Forelimb muscle (tissue), 1 donor: Measurements from ENCODE around the gene ZNF689. TPM values are rescaled to one million over a fixed set of nuclear protein-coding genes. Genes with fewer than 3 reads are reported as not detected.
"Not testable (repeated sequence)": the region's sequence is repeated elsewhere in the genome, so short reads cannot be mapped to it uniquely, and the experiment has no call there.

Source experiments
- DNase-seq: peaks from one replicate; pipeline ENCODE4 v3.0.0-alpha.2; 2013; ENCODE audit warnings: low read depth
- polyA plus RNA-seq: library from polyadenylated mRNA; unstranded; fragments of 120-200 nt; gene quantifications from one replicate; pipeline ENCODE4 v1.2.1, GENCODE V29; 2013; ENCODE audit not compliant: insufficient read length

The ZNF689 gene
- polyA plus RNA-seq, 1 donor: 6.6 TPM

DNA sequence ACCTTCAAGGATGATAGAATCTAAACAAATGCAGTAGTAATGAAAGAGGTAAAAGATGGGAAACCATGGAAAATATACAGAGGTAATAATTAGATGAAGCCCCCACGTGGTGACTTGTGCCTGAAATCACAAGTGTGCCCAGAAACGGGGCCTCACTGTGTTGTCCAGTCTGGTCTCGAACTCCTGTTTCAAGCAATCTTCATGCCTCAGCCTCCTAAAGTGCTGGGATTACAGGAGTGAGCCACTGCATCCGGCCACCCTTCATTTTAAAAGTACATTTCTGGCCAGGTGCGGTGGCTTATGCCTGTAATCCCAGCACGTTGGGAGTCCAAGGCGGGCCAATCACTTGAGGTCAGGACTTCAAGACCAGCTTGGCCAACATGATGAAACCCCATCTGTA, 26.4 kb upstream of the ZNF689 start:
- DNase-seq: no peak

DNA sequence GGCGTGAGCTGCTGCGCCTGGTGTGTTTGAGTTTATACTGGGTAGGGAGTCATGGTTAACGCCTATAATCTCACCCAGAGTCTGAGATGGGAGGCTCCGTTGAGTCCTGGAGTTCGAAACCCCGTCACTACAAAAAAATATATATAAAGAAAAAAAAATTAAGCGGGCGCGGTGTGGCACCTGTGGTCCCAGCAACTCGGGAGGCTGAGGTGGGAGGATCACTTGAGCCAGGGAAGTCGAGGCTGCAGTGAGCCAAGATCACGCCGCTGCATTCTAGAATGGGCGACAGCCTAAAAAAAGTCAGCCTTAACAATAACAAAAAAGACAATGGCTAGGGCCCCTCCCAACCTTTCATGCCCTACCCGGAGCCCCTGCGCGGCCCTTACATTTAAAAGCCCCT, 23.3 kb upstream of the ZNF689 start:
- no peak for DNase-seq

- DNase-seq: not testable (repeated sequence)
Measured at GRCh38 chr16:30632454-30632853, 22.3 kb upstream of the ZNF689 start.

- DNase-seq: no peak
Measured at GRCh38 chr16:30628628-30629540, 18.7 kb upstream of the ZNF689 start.

GRCh38 chr16:30626236-30626635, 16.0 kb upstream of the ZNF689 start:
- DNase-seq: no peak

DNA sequence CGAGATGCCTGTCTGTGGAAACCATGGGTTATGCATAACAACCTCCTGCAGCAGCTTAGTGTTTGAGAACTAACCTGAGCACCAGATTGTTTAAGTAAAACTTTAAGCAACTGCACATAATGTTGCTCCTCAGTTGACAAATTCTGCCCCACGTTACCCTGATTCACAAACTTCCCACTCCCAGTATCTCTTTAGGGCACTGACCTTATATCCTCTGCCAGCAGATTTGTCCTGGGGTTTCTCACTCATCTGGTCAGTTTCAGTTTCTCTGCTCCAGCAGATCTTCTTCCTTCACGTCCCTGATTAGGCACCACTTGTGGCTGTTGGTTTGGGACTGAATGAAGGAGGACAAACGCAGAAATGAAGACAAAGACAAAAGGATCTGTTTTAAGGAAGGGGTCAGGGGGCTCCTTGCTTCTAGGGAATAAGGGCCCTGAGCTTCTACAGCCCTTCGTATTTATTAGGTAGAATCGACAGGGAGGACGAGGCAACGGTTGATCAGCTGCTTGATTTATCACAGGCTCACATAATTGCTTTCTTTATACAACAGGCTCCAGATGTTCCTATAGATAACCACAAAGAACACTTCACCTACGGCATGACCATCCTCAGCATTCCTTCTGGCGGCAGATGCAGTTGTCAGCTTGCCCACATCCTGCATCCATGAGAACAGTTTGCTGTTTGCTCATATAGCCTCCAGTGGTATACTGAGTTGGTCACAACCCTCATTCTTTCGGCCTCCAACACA, 13.5 kb upstream of the ZNF689 start:
- no peak for DNase-seq

DNA sequence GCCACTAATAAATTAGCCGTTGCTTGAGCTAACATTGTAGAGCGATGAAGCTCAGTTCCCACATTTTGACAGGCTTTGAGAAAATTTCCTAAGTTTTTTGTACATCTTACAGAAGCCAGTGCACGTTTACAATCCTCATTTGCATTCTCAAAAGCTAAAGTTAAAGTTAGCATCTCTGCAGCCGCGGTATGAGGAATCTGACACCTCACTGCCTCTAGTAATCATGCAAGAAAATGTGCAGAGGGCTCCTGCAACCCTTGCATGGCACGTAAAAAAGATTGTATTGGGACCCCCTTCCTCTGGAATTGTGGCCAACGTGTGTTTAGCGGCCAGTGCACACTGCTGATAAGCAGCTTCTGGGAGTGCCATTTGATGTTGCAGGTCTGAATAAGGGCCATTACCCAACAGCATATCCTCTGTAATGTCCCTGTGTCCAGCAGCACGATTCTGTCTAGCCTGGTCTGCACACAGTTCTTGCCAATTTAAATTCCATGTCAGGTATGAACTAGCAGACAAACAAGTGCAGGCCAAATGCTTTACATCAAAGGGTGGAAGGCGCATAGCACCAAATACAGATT, 12.4 kb upstream of the ZNF689 start:
- no peak for DNase-seq

DNA sequence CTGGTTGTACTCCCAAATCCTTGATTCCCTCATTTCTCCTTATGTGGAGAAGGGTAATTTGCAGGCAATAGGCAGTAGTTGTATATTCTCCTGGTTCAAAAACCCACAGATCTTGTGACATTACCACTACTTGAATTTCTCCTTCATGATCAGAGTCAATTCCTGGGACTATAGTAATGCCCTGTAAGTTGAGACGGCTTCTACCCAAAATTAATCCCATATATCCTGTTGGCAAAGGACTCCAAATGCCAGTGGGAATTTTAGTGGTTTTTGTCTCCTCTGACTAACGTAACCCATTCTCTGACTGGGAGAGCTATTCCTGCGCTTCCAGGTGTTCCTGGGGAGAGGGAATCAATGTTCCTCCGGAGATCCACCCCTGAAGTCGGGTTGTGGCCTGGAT, 11.6 kb upstream of the ZNF689 start:
- no peak for DNase-seq

DNA sequence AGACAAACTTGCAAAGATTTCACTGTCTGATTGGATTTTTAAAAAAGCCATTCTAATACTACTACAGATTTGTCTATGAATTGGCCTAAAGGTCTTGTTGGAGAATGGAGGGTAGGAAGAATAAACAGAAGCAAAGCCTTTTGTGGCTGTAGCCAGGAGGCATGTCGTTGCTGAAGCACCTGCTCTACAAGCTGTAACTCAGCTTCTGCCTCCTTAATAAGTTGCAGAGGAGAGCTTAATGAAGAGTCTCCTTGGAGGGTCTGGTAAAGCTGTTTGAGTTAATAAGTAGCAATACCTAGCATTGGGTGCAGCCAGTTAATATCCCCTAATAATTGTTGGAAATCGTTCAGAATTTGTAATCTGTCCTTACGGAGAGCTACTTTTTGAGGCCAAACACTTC, 10.0 kb upstream of the ZNF689 start:
- no peak for DNase-seq

DNA sequence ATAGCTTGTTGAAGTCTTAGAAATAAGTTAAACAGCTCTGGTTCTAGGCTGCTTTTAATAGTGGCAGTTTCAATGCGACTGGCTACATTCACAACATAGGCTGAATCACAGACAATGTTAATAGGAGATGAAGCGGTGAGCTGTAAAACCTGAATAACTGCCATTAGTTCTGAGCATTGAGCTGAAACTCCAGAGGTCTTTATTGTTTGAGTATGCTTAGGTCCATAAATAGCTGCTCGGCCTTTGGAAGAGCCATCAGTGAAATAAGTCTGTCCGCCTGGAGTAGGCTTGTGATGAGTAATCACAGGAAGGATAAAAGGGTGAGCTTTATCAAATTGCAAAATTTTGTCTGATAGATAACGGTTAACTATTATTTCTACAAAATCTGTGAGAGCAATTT, 9.4 kb upstream of the ZNF689 start:
- no peak for DNase-seq

- DNase-seq: no peak
Measured at GRCh38 chr16:30619202-30619601, 9.0 kb upstream of the ZNF689 start.

DNA sequence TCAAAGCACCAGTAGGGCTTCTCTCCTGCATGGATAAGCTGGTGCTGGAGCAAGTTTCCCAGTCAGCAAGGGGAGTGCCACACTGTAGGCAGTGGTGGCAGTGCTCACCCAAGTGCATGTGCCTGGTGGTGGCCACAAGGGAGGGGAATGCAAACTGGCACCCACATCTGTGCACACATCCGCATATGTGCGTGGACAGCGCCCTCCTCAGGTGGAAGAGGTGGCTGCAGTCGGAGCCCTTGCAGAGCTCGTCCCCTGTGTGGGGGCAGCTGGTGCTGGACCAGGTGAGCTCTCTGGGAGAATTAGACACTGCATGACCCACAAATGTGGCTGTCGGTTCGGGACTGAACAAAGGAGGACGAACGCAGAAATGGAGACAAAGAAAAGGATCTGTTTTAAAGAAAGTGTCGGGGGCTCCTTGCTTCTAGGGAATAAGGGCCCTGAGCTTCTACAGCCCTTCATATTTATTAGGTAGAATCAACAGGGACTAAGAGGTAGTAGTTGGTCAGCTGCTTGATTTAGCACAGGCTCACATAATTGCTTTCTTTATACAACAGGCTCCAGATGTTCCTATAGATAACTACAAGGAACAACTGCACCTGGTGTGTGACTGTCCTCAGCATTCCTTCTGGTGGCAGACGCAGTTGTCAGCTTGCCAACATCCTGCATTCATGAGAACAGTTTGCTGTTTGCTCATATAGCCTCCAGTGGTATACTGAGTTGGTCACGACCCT, 5.3 kb upstream of the ZNF689 start:
- DNase-seq: no peak

GRCh38 chr16:30609002-30609925, 925 bp downstream of the ZNF689 start:
- DNase-seq: no peak

- DNase-seq: no peak
Measured at GRCh38 chr16:30606004-30606403, 4.2 kb downstream of the ZNF689 start.

- DNase-seq: no peak
Measured at GRCh38 chr16:30605158-30605557, 5.0 kb downstream of the ZNF689 start.

GRCh38 chr16:30604316-30604947, 5.8 kb downstream of the ZNF689 start:
- no peak for DNase-seq

DNA sequence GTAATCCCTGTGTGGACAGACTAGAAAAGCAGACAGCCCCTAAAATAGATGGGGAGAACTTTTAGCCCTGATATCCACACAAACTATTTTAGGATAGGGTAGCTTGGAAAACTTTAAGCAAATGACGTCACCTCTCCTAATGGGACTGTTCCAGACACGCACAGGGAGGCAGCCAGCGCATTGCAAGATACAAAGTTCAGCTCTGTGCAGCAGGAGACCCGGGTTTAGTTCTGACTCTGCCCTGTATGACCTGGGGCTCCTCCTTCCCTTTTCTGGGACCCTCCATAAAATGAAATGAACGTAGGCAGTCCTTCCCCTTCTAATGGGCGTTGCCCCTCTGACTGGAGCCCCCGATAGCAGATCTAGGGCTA, 6.3 kb downstream of the ZNF689 start:
- no peak for DNase-seq

DNA sequence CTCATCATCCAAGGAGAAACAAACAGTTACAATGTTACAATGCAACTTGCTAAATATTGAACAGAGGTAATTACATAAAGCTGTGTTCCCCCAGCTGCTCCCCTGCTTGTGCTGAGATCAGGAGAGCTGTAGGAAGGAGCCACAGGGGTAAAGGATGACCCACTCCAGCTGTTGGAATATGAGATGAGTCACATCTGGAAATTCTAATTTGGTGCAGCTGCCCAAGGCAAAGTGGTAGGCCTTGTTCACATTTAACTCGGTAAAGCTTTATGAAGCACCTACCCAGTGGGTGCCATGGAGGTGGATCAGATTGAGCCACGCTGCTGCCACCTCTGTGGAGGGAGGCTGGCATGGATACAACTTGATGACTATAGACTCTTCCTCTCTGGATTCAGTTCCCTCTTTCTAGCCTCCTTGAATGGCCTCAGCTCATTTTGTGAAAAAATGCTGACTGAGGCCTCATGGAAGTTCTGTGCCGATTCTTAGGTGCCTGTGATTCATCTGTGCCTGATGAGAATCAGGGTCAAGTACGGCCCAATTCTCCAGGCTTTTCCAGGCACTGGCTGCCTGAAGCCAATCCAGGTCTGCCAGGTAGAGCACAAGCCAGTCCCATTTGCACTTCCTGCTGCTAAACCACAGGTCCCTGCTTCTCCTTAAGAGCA, 7.4 kb downstream of the ZNF689 start:
- no peak for DNase-seq

GRCh38 chr16:30601966-30602365, 8.2 kb downstream of the ZNF689 start:
- no peak for DNase-seq

DNA sequence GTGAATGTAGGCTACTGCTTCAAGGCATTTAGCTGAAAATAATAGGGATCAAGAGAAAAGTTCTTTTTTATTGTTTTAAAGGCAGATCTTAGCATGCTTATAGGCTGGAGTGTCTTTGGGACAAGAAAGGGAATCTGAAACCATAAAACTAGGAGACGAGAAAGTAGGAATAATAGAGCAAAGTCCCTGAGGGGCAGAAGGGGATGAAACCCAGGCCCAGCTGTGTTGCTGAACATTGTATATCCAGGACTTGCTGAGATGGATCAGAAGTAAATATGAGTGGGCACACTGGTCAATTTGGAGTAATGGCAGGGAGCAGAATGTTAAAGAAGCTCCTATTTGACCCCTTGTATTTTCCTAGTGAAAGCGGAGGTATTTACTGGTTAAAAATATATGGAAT, 9.3 kb downstream of the ZNF689 start:
- no peak for DNase-seq
